HepG2 (cell line): Measurements from ENCODE around the gene USB1. TPM values are rescaled to one million over a fixed set of nuclear protein-coding genes. Genes with fewer than 3 reads are reported as not detected.

Source experiments
- ARNT ChIP-seq: fragments of 450-650 bp; IDR thresholded peaks from 2 replicates; pipeline ENCODE4 v1.6.1; 2017
- RBM39 ChIP-seq: fragments of 200-400 bp; formaldehyde crosslinking; IDR thresholded peaks from one replicate; pipeline ENCODE4 v1.6.1; 2018; ENCODE audit warnings: antibody characterized with exemption, mild to moderate bottlenecking, low read depth, low read length; ENCODE audit not compliant: poor library complexity, severe bottlenecking
- ZMYM3 ChIP-seq: sonication (generic); formaldehyde crosslinking; IDR thresholded peaks from 2 replicates; pipeline ENCODE4 v1.5.1; 2020; ENCODE audit warnings: mild to moderate bottlenecking, missing genetic modification reagents
- ZNF3 ChIP-seq: IDR thresholded peaks from 2 replicates; pipeline ENCODE4 v1.7.0; 2017; ENCODE audit warnings: inconsistent platforms
- polyA plus RNA-seq, 8 experiments: library from polyadenylated mRNA; depleted of rRNA in 3 of 8; stranded (reverse) in 7 of 8; unstranded in 1 of 8; fragments of >200 nt; fragmentation: Illumina TruSeq in 4 of 8; extraction: Trizol in 4 of 8; gene quantifications; 2 replicates each; pipeline versions ENCODE4 v1.2.1 to v1.2.3, GENCODE V29; 2011 to 2016; ENCODE audit warnings: low read depth in 4 of 8, missing spikeins in 1 of 8, mixed read lengths in 1 of 8; ENCODE audit not compliant: insufficient read depth in 1 of 8
- total RNA-seq, 5 experiments: library from RNA; depleted of rRNA; stranded (reverse); fragments of >200 nt; fragmentation: Illumina TruSeq; extraction: Trizol; gene quantifications; 2 replicates each; pipeline ENCODE4 v1.2.3, GENCODE V29; 2016; ENCODE audit warnings: low read depth in 1 of 5
- TF ChIP-seq, protein P1 (sequence below), 2 experiments: IDR thresholded peaks; 2 replicates each; pipeline ENCODE4 v1.6.1; 2011 to 2012; ENCODE audit warnings: low read length in 2 of 2, borderline replicate concordance in 1 of 2, low read depth in 1 of 2, mild to moderate bottlenecking in 1 of 2, moderate library complexity in 1 of 2
- TF ChIP-seq, protein P2 (sequence below): sonication (generic); formaldehyde crosslinking; IDR thresholded peaks from one replicate; pipeline ENCODE4 v1.5.1; 2020; ENCODE audit warnings: mild to moderate bottlenecking, missing genetic modification reagents; ENCODE audit errors: not compliant biosample characterization
- TF ChIP-seq, protein P3 (sequence below): sonication (generic); formaldehyde crosslinking; IDR thresholded peaks from 2 replicates; pipeline ENCODE4 v1.9.0; 2022; ENCODE audit warnings: missing genetic modification reagents, mild to moderate bottlenecking, borderline replicate concordance
- TF ChIP-seq, protein P4 (sequence below): sonication (generic); formaldehyde crosslinking; IDR thresholded peaks from 2 replicates; pipeline ENCODE4 v1.4.0; 2020; ENCODE audit warnings: low read depth, mild to moderate bottlenecking, missing genetic modification reagents
- TF ChIP-seq, protein P5 (sequence below): IDR thresholded peaks from 2 replicates; pipeline ENCODE4 v1.6.1; 2016; ENCODE audit warnings: mild to moderate bottlenecking, missing biosample characterization, missing genetic modification reagents

USB1 gene
- total and polyA plus RNA-seq, 2 of the 13 experiments (the other 11 are each of a cell fraction or from before 2014, with no cell fraction given) = 16.7 to 65.4 TPM

DNA sequence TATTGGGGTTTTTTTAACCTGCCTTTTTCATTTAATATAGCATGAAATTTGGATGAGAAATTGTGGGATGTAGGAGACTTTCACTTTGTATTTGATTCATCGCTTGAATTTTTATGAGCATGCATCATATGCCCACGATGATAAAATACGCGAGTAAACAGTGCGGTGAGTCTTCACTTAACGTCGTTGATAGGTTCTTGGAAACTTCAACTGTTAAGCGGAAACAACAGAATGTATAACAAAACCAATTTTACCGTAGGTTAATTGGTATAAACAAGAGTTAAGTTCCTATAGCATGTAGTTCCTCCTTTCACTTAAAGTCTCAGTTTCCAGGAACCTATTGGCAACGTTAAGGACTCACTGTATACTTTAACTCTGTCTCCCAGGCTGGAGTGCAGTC lies 53.1 kb downstream of the USB1 start (continued):
- TF ChIP-seq, protein P1, sequence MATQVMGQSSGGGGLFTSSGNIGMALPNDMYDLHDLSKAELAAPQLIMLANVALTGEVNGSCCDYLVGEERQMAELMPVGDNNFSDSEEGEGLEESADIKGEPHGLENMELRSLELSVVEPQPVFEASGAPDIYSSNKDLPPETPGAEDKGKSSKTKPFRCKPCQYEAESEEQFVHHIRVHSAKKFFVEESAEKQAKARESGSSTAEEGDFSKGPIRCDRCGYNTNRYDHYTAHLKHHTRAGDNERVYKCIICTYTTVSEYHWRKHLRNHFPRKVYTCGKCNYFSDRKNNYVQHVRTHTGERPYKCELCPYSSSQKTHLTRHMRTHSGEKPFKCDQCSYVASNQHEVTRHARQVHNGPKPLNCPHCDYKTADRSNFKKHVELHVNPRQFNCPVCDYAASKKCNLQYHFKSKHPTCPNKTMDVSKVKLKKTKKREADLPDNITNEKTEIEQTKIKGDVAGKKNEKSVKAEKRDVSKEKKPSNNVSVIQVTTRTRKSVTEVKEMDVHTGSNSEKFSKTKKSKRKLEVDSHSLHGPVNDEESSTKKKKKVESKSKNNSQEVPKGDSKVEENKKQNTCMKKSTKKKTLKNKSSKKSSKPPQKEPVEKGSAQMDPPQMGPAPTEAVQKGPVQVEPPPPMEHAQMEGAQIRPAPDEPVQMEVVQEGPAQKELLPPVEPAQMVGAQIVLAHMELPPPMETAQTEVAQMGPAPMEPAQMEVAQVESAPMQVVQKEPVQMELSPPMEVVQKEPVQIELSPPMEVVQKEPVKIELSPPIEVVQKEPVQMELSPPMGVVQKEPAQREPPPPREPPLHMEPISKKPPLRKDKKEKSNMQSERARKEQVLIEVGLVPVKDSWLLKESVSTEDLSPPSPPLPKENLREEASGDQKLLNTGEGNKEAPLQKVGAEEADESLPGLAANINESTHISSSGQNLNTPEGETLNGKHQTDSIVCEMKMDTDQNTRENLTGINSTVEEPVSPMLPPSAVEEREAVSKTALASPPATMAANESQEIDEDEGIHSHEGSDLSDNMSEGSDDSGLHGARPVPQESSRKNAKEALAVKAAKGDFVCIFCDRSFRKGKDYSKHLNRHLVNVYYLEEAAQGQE (IDR thresholded peaks at IDR 0.05; ENCODE audit: borderline replicate concordance in 1 of 2, low read depth in 1 of 2, low read length in 2 of 2) = no peak
- TF ChIP-seq RBM39 = no peak
- TF ChIP-seq, protein P2, sequence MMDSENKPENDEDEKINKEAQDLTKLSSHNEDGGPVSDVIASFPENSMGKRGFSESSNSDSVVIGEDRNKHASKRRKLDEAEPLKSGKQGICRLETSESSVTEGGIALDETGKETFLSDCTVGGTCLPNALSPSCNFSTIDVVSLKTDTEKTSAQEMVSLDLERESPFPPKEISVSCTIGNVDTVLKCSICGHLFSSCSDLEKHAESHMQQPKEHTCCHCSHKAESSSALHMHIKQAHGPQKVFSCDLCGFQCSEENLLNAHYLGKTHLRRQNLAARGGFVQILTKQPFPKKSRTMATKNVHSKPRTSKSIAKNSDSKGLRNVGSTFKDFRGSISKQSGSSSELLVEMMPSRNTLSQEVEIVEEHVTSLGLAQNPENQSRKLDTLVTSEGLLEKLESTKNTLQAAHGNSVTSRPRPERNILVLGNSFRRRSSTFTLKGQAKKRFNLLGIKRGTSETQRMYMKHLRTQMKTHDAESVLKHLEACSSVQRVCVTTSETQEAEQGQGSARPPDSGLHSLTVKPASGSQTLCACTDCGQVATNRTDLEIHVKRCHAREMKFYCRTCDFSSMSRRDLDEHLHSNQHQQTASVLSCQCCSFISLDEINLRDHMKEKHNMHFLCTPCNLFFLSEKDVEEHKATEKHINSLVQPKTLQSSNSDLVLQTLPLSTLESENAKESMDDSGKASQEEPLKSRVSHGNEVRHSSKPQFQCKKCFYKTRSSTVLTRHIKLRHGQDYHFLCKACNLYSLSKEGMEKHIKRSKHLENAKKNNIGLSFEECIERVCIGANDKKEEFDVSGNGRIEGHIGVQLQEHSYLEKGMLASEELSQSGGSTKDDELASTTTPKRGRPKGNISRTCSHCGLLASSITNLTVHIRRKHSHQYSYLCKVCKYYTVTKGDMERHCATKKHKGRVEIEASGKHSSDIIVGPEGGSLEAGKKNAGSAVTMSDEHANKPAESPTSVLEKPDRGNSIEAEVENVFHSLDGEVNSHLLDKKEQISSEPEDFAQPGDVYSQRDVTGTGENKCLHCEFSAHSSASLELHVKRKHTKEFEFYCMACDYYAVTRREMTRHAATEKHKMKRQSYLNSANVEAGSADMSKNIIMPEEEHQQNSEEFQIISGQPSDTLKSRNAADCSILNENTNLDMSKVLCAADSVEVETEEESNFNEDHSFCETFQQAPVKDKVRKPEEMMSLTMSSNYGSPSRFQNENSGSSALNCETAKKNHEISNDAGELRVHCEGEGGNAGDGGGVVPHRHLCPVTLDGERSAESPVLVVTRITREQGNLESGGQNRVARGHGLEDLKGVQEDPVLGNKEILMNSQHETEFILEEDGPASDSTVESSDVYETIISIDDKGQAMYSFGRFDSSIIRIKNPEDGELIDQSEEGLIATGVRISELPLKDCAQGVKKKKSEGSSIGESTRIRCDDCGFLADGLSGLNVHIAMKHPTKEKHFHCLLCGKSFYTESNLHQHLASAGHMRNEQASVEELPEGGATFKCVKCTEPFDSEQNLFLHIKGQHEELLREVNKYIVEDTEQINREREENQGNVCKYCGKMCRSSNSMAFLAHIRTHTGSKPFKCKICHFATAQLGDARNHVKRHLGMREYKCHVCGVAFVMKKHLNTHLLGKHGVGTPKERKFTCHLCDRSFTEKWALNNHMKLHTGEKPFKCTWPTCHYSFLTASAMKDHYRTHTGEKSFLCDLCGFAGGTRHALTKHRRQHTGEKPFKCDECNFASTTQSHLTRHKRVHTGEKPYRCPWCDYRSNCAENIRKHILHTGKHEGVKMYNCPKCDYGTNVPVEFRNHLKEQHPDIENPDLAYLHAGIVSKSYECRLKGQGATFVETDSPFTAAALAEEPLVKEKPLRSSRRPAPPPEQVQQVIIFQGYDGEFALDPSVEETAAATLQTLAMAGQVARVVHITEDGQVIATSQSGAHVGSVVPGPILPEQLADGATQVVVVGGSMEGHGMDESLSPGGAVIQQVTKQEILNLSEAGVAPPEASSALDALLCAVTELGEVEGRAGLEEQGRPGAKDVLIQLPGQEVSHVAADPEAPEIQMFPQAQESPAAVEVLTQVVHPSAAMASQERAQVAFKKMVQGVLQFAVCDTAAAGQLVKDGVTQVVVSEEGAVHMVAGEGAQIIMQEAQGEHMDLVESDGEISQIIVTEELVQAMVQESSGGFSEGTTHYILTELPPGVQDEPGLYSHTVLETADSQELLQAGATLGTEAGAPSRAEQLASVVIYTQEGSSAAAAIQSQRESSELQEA (CRISPR knock-in tag) = no peak
- TF ChIP-seq ARNT = no peak
- TF ChIP-seq ZMYM3 = no peak
- TF ChIP-seq, protein P3, sequence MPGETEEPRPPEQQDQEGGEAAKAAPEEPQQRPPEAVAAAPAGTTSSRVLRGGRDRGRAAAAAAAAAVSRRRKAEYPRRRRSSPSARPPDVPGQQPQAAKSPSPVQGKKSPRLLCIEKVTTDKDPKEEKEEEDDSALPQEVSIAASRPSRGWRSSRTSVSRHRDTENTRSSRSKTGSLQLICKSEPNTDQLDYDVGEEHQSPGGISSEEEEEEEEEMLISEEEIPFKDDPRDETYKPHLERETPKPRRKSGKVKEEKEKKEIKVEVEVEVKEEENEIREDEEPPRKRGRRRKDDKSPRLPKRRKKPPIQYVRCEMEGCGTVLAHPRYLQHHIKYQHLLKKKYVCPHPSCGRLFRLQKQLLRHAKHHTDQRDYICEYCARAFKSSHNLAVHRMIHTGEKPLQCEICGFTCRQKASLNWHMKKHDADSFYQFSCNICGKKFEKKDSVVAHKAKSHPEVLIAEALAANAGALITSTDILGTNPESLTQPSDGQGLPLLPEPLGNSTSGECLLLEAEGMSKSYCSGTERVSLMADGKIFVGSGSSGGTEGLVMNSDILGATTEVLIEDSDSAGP (CRISPR knock-in tag) = no peak
- TF ChIP-seq, protein P4, sequence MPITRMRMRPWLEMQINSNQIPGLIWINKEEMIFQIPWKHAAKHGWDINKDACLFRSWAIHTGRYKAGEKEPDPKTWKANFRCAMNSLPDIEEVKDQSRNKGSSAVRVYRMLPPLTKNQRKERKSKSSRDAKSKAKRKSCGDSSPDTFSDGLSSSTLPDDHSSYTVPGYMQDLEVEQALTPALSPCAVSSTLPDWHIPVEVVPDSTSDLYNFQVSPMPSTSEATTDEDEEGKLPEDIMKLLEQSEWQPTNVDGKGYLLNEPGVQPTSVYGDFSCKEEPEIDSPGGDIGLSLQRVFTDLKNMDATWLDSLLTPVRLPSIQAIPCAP (CRISPR knock-in tag) = no peak
- no peak for TF ChIP-seq ZNF3 (CRISPR knock-in tag)
- TF ChIP-seq, protein P5, sequence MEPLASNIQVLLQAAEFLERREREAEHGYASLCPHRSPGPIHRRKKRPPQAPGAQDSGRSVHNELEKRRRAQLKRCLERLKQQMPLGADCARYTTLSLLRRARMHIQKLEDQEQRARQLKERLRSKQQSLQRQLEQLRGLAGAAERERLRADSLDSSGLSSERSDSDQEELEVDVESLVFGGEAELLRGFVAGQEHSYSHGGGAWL (CRISPR knock-in tag) = no peak
